ENCODE data around the gene SLC2A1. TPM values are rescaled to one million over a fixed set of nuclear protein-coding genes. Genes with fewer than 3 reads are reported as not detected.

The SLC2A1 gene
- total and polyA plus RNA-seq, 2 of the 13 experiments (the other 11 are each of a cell fraction or from before 2014, with no cell fraction given) = 125 to 423 TPM

GRCh38 chr1:42964044-42964812, 5.6 kb upstream of the SLC2A1 start:
- Histone ChIP-seq H3K79me2 (ENCODE audit: insufficient read depth, low read length) (peaks cover 20% of the 10 kb centered on the region), H3K9me3 (ENCODE audit: low read length) (no peaks in the 10 kb centered on the region), H3K4me3 (replicated peaks in 1 of 3; ENCODE audit: insufficient read depth in 1 of 3, low read depth in 2 of 3, low read length in 3 of 3) (no peak overlapping the region), H3K9ac (ENCODE audit: insufficient read depth, low read depth, low read length) (no peak overlapping the region), H3K36me3 (replicated peaks in 1 of 2; ENCODE audit: control insufficient read depth in 1 of 2, insufficient read depth in 2 of 2, low read length in 2 of 2) (no peaks in the 10 kb centered on the region), H3K27ac (ENCODE audit: extremely low read length, insufficient read depth, low read length) (no peak overlapping the region), H2AFZ (ENCODE audit: low read length) (no peak overlapping the region), H3K4me2 (ENCODE audit: low read depth, low read length) (no peak overlapping the region), H3K4me1 (ENCODE audit: insufficient read depth, low read length) (peaks cover 57% of the 10 kb centered on the region), H3K27me3 (ENCODE audit: control insufficient read depth in 1 of 2, insufficient read depth in 2 of 2, low read length in 2 of 2) (no peaks in the 10 kb centered on the region; a peak in 1 of 5 replicates), H4K20me1 (ENCODE audit: insufficient read depth, low read length) (no peaks in the 10 kb centered on the region)
- intact Hi-C loops (cut with micrococcal nuclease; ENCODE audit: unreplicated experiment) = no loop called here
- 93% methylated on average over 19 of the region's 19 CpGs for WGBS (ENCODE audit: low lambda C conversion rate)
- ChIA-PET POLR2A (interaction anchor here (3.4 kb wide), 1 partner anchor 15 kb away, joined by 18 read pairs; no protein-coding TSS in a partner anchor), CTCF (ENCODE audit: low intra/inter-chr PET ratio, low total read pairs) (no interaction called here)
- no TSS peak for BruUV-seq (replicated peaks)
- ATAC-seq (no peak), DNase-seq (ENCODE audit: low spot score) (no peak), FAIRE-seq (no peak)
- in situ Hi-C loops (cut with HindIII; ENCODE audit: extremely low pct_ligation_motif_present, low pct_unique_long_range_greater_than_20kb) = no loop called here
- TF ChIP-seq ZNF7 (CRISPR knock-in tag; IDR thresholded peaks at IDR 0.05) = no peak
- no peak for TF ChIP-seq SP2 (CRISPR knock-in tag; IDR thresholded peaks at IDR 0.05)
- TF ChIP-seq, protein P1, sequence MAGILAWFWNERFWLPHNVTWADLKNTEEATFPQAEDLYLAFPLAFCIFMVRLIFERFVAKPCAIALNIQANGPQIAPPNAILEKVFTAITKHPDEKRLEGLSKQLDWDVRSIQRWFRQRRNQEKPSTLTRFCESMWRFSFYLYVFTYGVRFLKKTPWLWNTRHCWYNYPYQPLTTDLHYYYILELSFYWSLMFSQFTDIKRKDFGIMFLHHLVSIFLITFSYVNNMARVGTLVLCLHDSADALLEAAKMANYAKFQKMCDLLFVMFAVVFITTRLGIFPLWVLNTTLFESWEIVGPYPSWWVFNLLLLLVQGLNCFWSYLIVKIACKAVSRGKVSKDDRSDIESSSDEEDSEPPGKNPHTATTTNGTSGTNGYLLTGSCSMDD (CRISPR knock-in tag; IDR thresholded peaks at IDR 0.05) = no peak
- TF ChIP-seq, protein P2, sequence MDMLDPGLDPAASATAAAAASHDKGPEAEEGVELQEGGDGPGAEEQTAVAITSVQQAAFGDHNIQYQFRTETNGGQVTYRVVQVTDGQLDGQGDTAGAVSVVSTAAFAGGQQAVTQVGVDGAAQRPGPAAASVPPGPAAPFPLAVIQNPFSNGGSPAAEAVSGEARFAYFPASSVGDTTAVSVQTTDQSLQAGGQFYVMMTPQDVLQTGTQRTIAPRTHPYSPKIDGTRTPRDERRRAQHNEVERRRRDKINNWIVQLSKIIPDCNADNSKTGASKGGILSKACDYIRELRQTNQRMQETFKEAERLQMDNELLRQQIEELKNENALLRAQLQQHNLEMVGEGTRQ (IDR thresholded peaks at IDR 0.05; ENCODE audit: low read depth, low read length) = no peak
- TF ChIP-seq, protein P2 (CRISPR knock-in tag; IDR thresholded peaks at IDR 0.05; ENCODE audit: borderline replicate concordance) = no peak
- TF ChIP-seq, protein P3, sequence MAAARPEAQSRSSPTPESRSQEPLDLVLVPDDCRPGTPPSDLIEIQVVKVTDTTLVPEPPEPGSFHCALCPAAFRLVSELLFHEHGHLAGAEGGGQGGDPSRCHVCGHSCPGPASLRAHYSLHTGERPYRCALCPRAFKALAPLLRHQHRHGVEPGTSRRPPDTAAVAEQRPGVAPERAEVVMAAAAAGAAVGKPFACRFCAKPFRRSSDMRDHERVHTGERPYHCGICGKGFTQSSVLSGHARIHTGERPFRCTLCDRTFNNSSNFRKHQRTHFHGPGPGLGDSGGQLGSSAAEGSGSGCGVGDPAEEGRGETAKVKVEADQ (CRISPR knock-in tag; IDR thresholded peaks at IDR 0.05; ENCODE audit: borderline replicate concordance) = no peak
- TF ChIP-seq, protein P4, sequence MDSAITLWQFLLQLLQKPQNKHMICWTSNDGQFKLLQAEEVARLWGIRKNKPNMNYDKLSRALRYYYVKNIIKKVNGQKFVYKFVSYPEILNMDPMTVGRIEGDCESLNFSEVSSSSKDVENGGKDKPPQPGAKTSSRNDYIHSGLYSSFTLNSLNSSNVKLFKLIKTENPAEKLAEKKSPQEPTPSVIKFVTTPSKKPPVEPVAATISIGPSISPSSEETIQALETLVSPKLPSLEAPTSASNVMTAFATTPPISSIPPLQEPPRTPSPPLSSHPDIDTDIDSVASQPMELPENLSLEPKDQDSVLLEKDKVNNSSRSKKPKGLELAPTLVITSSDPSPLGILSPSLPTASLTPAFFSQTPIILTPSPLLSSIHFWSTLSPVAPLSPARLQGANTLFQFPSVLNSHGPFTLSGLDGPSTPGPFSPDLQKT (CRISPR knock-in tag; IDR thresholded peaks at IDR 0.05; ENCODE audit: borderline replicate concordance) = no peak
- no peak for TF ChIP-seq ZNF180 (CRISPR knock-in tag; IDR thresholded peaks at IDR 0.05; ENCODE audit: borderline replicate concordance, low read depth)
- no peak for TF ChIP-seq ZNF800 (CRISPR knock-in tag; IDR thresholded peaks at IDR 0.05)
- no peak for TF ChIP-seq TP53 (CRISPR knock-in tag; conservative IDR thresholded peaks at IDR 0.05)
- no peak for TF ChIP-seq ZNF572 (CRISPR knock-in tag; IDR thresholded peaks at IDR 0.05)
- no peak for TF ChIP-seq PCBP1 (IDR thresholded peaks at IDR 0.05; ENCODE audit: borderline replicate concordance, low read depth, low read length)
- TF ChIP-seq, protein P5, sequence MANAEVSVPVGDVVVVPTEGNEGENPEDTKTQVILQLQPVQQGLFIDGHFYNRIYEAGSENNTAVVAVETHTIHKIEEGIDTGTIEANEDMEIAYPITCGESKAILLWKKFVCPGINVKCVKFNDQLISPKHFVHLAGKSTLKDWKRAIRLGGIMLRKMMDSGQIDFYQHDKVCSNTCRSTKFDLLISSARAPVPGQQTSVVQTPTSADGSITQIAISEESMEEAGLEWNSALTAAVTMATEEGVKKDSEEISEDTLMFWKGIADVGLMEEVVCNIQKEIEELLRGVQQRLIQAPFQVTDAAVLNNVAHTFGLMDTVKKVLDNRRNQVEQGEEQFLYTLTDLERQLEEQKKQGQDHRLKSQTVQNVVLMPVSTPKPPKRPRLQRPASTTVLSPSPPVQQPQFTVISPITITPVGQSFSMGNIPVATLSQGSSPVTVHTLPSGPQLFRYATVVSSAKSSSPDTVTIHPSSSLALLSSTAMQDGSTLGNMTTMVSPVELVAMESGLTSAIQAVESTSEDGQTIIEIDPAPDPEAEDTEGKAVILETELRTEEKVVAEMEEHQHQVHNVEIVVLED (CRISPR knock-in tag; IDR thresholded peaks at IDR 0.05; ENCODE audit: borderline replicate concordance) = no peak
- TF ChIP-seq SMAD9 (CRISPR knock-in tag; IDR thresholded peaks at IDR 0.05) = no peak
- no peak for TF ChIP-seq ZNF546 (CRISPR knock-in tag; conservative IDR thresholded peaks at IDR 0.05)
